Caco-2 (cell line): ENCODE measurements around the gene NLRP1. TPM values are rescaled to one million over a fixed set of nuclear protein-coding genes. Genes with fewer than 3 reads are reported as not detected.

Experiments used
- BruUV-seq: library from RNA; stranded (reverse); fragments of 400-500 nt; replicated peaks from 2 replicates; lab custom pipeline; 2021; lab: Mats Ljungman, UMichigan
- CTCF ChIA-PET: fragments of 300-600 bp; sonication (Branson Sonifier 250); formaldehyde crosslinking; loops from one replicate; lab custom pipeline; 2022; ENCODE audit warnings: antibody characterized with exemption; lab: Charles Lee
- POLR2A ChIA-PET: fragments of 300-600 bp; sonication (Branson Sonifier 250); formaldehyde crosslinking; loops from one replicate; lab custom pipeline; 2022; ENCODE audit warnings: antibody characterized with exemption; lab: Charles Lee
- DNase-seq, 2 experiments: peaks; one replicate each; pipeline versions ENCODE4 v3.0.0 to v3.0.0-alpha.2; 2020 to 2022
- H3K27me3 ChIP-seq: replicated peaks from 2 replicates; pipeline ENCODE4 v1.6.0; 2011; ENCODE audit warnings: low read length; ENCODE audit not compliant: control insufficient read depth, insufficient read depth
- H3K36me3 ChIP-seq: 2 replicates; pipeline ENCODE4 v1.5.1; 2011; ENCODE audit warnings: low read length; ENCODE audit not compliant: control insufficient read depth, insufficient read depth
- H3K4me1 ChIP-seq: fragments of 250-450 bp; sonication (Bioruptor Pico); 2 replicates; pipeline ENCODE4 v1.5.1; 2020; ENCODE audit warnings: mild to moderate bottlenecking
- H3K4me3 ChIP-seq: 2 replicates; pipeline ENCODE4 v1.5.1; 2011; ENCODE audit warnings: low read depth, mild to moderate bottlenecking, control low read depth, low read length
- H3K9me3 ChIP-seq: fragments of 250-450 bp; sonication (Bioruptor Pico); 2 replicates; pipeline ENCODE4 v1.5.1; 2020; ENCODE audit warnings: mild to moderate bottlenecking, moderate library complexity
- H3K27ac Mint-ChIP-seq: one replicate; pipeline ENCODE4 v1.8.0; 2022; ENCODE audit warnings: mixed read lengths; ENCODE audit not compliant: unreplicated experiment
- H3K27me3 Mint-ChIP-seq: one replicate; pipeline ENCODE4 v1.8.0; 2022; ENCODE audit warnings: mixed read lengths; ENCODE audit not compliant: insufficient read depth, unreplicated experiment
- H3K36me3 Mint-ChIP-seq: one replicate; pipeline ENCODE4 v1.8.0; 2022; ENCODE audit warnings: mild to moderate bottlenecking, mixed read lengths; ENCODE audit not compliant: insufficient read depth, unreplicated experiment
- H3K4me1 Mint-ChIP-seq: one replicate; pipeline ENCODE4 v1.8.0; 2022; ENCODE audit warnings: low read depth, mixed read lengths; ENCODE audit not compliant: unreplicated experiment
- H3K4me3 Mint-ChIP-seq: one replicate; pipeline ENCODE4 v1.8.0; 2022; ENCODE audit warnings: mild to moderate bottlenecking, moderate library complexity, mixed read lengths; ENCODE audit not compliant: unreplicated experiment
- H3K9me3 Mint-ChIP-seq: one replicate; pipeline ENCODE4 v1.8.0; 2022; ENCODE audit warnings: mixed read lengths; ENCODE audit not compliant: unreplicated experiment
- CTCF ChIP-seq, 2 experiments: fragments of 200-600 bp in 1 of 2; IDR thresholded peaks; 1 replicate in 1 of 2; 2 replicates in 1 of 2; pipeline versions ENCODE4 v1.5.1 to v1.8.0; 2011 to 2022; ENCODE audit warnings: antibody characterized with exemption in 1 of 2, control low read depth in 1 of 2, inconsistent platforms in 1 of 2, low read depth in 1 of 2, low read length in 1 of 2, mild to moderate bottlenecking in 1 of 2, moderate library complexity in 1 of 2; ENCODE audit not compliant: insufficient read depth in 1 of 2, severe bottlenecking in 1 of 2, unreplicated experiment in 1 of 2
- intact Hi-C: fragments of 100-400 bp; cut with micrococcal nuclease; formaldehyde crosslinking; loops from one replicate; pipeline ENCODE4 v1.10.0; 2022; ENCODE audit not compliant: unreplicated experiment
- total RNA-seq: library from RNA; stranded (reverse); gene quantifications from 2 replicates; pipeline ENCODE4 v1.2.3, GENCODE V29; 2022

The NLRP1 gene
- total RNA-seq, 1 experiment from 2014 or later: 0.09 TPM

- CTCF ChIA-PET: no interaction called here
- no peaks in the 10 kb centered on the region for H3K4me1 Mint-ChIP-seq
These were observed 57.3 kb downstream of the NLRP1 start for GRCh38 chr17:5526821-5527598.

GRCh38 chr17:5523249-5523648 lies 61.1 kb downstream of the NLRP1 start:
- no peak for DNase-seq

More at GRCh38 chr17:5526821-5527598, 57.3 kb downstream of the NLRP1 start:
- POLR2A ChIA-PET: no interaction called here
- Histone ChIP-seq H3K27me3 (no peaks in the 10 kb centered on the region), H3K4me3 (no peak overlapping the region), H3K9me3 (no peaks in the 10 kb centered on the region), H3K4me1 (peaks cover 4% of the 10 kb centered on the region; the same call in 1 of the 2 replicates), H3K36me3 (no peaks in the 10 kb centered on the region)
- no peak overlapping the region for H3K27ac Mint-ChIP-seq
- DNase-seq: peak; percentile 19 to 49
- BruUV-seq: no TSS peak
- no peak overlapping the region for H3K4me3 Mint-ChIP-seq
- TF ChIP-seq CTCF (IDR thresholded peaks at IDR 0.05; ENCODE audit: insufficient read depth in 1 of 2, low read depth in 1 of 2, low read length in 1 of 2, severe bottlenecking in 1 of 2, unreplicated experiment in 1 of 2): no peak
- no peaks in the 10 kb centered on the region for H3K27me3 Mint-ChIP-seq
- intact Hi-C loops: no loop called here
- no peaks in the 10 kb centered on the region for H3K9me3 Mint-ChIP-seq
- H3K36me3 Mint-ChIP-seq: no peaks in the 10 kb centered on the region

GRCh38 chr17:5522476-5522875 lies 61.8 kb downstream of the NLRP1 start:
- BruUV-seq: no TSS peak
- no peaks in the 10 kb centered on the region for H3K27me3 Mint-ChIP-seq
- no peaks in the 10 kb centered on the region for H3K36me3 Mint-ChIP-seq
- no peak for DNase-seq
- H3K9me3 Mint-ChIP-seq: no peaks in the 10 kb centered on the region
- H3K4me3 Mint-ChIP-seq: no peak overlapping the region
- Histone ChIP-seq H3K36me3 (no peaks in the 10 kb centered on the region), H3K27me3 (no peaks in the 10 kb centered on the region), H3K9me3 (no peaks in the 10 kb centered on the region), H3K4me1 (peaks cover 4% of the 10 kb centered on the region; the same call in 1 of the 2 replicates), H3K4me3 (no peak overlapping the region)
- no peak for TF ChIP-seq CTCF (IDR thresholded peaks at IDR 0.05; ENCODE audit: insufficient read depth in 1 of 2, low read depth in 1 of 2, low read length in 1 of 2, severe bottlenecking in 1 of 2, unreplicated experiment in 1 of 2)
- intact Hi-C loops: no loop called here
- no peaks in the 10 kb centered on the region for H3K4me1 Mint-ChIP-seq
- no peak overlapping the region for H3K27ac Mint-ChIP-seq
- ChIA-PET CTCF (no interaction called here), POLR2A (no interaction called here)

More at GRCh38 chr17:5523249-5523648, 61.1 kb downstream of the NLRP1 start:
- H3K4me3 Mint-ChIP-seq: no peak overlapping the region
- H3K4me1 Mint-ChIP-seq: no peaks in the 10 kb centered on the region
- no peaks in the 10 kb centered on the region for H3K36me3 Mint-ChIP-seq
- CTCF ChIA-PET: no interaction called here
- no peaks in the 10 kb centered on the region for H3K36me3 ChIP-seq
- no peaks in the 10 kb centered on the region for H3K27me3 Mint-ChIP-seq
- POLR2A ChIA-PET: no interaction called here
- H3K4me3 ChIP-seq: no peak overlapping the region
- H3K9me3 ChIP-seq: no peaks in the 10 kb centered on the region
- H3K27me3 ChIP-seq: no peaks in the 10 kb centered on the region
- BruUV-seq: no TSS peak
- TF ChIP-seq CTCF (IDR thresholded peaks at IDR 0.05; ENCODE audit: insufficient read depth in 1 of 2, low read depth in 1 of 2, low read length in 1 of 2, severe bottlenecking in 1 of 2, unreplicated experiment in 1 of 2): no peak
- H3K27ac Mint-ChIP-seq: no peak overlapping the region
- no peaks in the 10 kb centered on the region for H3K9me3 Mint-ChIP-seq
- intact Hi-C loops: no loop called here
- H3K4me1 ChIP-seq: peaks cover 4% of the 10 kb centered on the region; the same call in 1 of the 2 replicates
